H1 (cell line): ENCODE data around the gene PRTN3. TPM values are rescaled to one million over a fixed set of nuclear protein-coding genes. Genes with fewer than 3 reads are reported as not detected.

Source experiments
- CTCF ChIA-PET: fragments of 300-600 bp; sonication (Branson Sonifier 250); formaldehyde crosslinking; loops from one replicate; lab custom pipeline; 2021; ENCODE audit not compliant: partially characterized antibody; lab: Charles Lee
- POLR2A ChIA-PET: fragments of 300-600 bp; sonication (Branson Sonifier 250); formaldehyde crosslinking; loops from one replicate; lab custom pipeline; 2021; ENCODE audit warnings: inconsistent platforms; ENCODE audit not compliant: partially characterized antibody; lab: Charles Lee
- DNase-seq, 2 experiments: peaks; one replicate each; pipeline versions ENCODE4 v3.0.0 to v3.0.0-alpha.2; 2010 to 2022; ENCODE audit warnings: low spot score in 2 of 2, low read depth in 1 of 2, mixed read lengths in 1 of 2
- FAIRE-seq: peaks from 2 replicates; lab custom pipeline; 2011; peaks lifted over from hg19 to GRCh38; lab: Jason Lieb, UNC
- H2AFZ ChIP-seq: 2 replicates; pipeline ENCODE4 v1.8.1; 2012; ENCODE audit warnings: low read length, inconsistent platforms
- H2AK5ac ChIP-seq: 2 replicates; pipeline ENCODE4 v1.6.1; 2013; ENCODE audit warnings: low read depth, low read length
- H2BK120ac ChIP-seq: replicated peaks from 2 replicates; pipeline ENCODE3; 2013; ENCODE audit warnings: low read depth, low read length, inconsistent platforms
- H2BK12ac ChIP-seq: 2 replicates; pipeline ENCODE4 v1.6.1; 2013; ENCODE audit warnings: low read depth, low read length
- H2BK15ac ChIP-seq: 2 replicates; pipeline ENCODE4 v1.6.1; 2013; ENCODE audit warnings: low read length
- H2BK20ac ChIP-seq: 2 replicates; pipeline ENCODE4 v1.6.1; 2013; ENCODE audit warnings: low read length
- H2BK5ac ChIP-seq: 2 replicates; pipeline ENCODE4 v1.6.1; 2013; ENCODE audit warnings: low read depth, low read length
- H3K14ac ChIP-seq: 2 replicates; pipeline ENCODE4 v1.6.1; 2013; ENCODE audit warnings: inconsistent platforms; ENCODE audit not compliant: insufficient read length
- H3K18ac ChIP-seq: 2 replicates; pipeline ENCODE4 v1.6.1; 2013; ENCODE audit warnings: low read length; ENCODE audit errors: extremely low read depth
- H3K23ac ChIP-seq: 2 replicates; pipeline ENCODE4 v1.6.1; 2013; ENCODE audit warnings: inconsistent platforms; ENCODE audit not compliant: insufficient read length
- H3K23me2 ChIP-seq: 2 replicates; pipeline ENCODE4 v1.6.1; 2013; ENCODE audit warnings: low read depth, low read length
- H3K27ac ChIP-seq: 2 replicates; pipeline ENCODE4 v1.6.1; 2011; ENCODE audit warnings: low read depth, low read length, inconsistent platforms
- H3K27me3 ChIP-seq, 4 experiments: replicated peaks in 1 of 4; 1 replicate in 1 of 4; 2 replicates in 3 of 4; pipeline versions ENCODE4 v1.6.1 to v1.8.1; 2011 to 2013; ENCODE audit warnings: low read length in 3 of 4, mild to moderate bottlenecking in 3 of 4, inconsistent platforms in 2 of 4, mixed read lengths in 2 of 4, moderate library complexity in 1 of 4; ENCODE audit not compliant: control insufficient read depth in 3 of 4, insufficient read depth in 3 of 4; ENCODE audit errors: extremely low read depth in 1 of 4
- H3K36me3 ChIP-seq, 4 experiments: 2 replicates each; pipeline versions ENCODE4 v1.6.1 to v1.8.1; 2011 to 2013; ENCODE audit warnings: mild to moderate bottlenecking in 4 of 4, low read length in 3 of 4, moderate library complexity in 2 of 4, control low read depth in 1 of 4, inconsistent platforms in 1 of 4; ENCODE audit not compliant: insufficient read depth in 4 of 4, control insufficient read depth in 2 of 4
- H3K4ac ChIP-seq: replicated peaks from 2 replicates; pipeline ENCODE3; 2013; ENCODE audit warnings: low read length, low read depth, mixed read lengths, inconsistent platforms; ENCODE audit not compliant: insufficient read length
- H3K4me1 ChIP-seq, 4 experiments: replicated peaks in 1 of 4; 1 replicate in 1 of 4; 2 replicates in 3 of 4; pipeline versions ENCODE4 v1.6.1 to v1.8.1; 2011 to 2013; ENCODE audit warnings: low read length in 3 of 4, inconsistent platforms in 2 of 4, mixed read lengths in 1 of 4; ENCODE audit not compliant: insufficient read depth in 4 of 4, control insufficient read depth in 3 of 4
- H3K4me2 ChIP-seq, 2 experiments: 2 replicates each; pipeline versions ENCODE4 v1.6.1 to v1.8.1; 2011 to 2013; ENCODE audit warnings: low read depth in 2 of 2, low read length in 2 of 2, control low read depth in 1 of 2, inconsistent platforms in 1 of 2, mild to moderate bottlenecking in 1 of 2; ENCODE audit not compliant: insufficient read depth in 1 of 2
- H3K4me3 ChIP-seq, 4 experiments: fragments of 200-600, 300-600 bp in 1 of 4; sonication (generic), shearing (Covaris generic), sonication (Bioruptor Twin) in 1 of 4; 2 replicates each; pipeline versions ENCODE4 v1.5.1 to v1.8.1; 2011 to 2016; ENCODE audit warnings: low read length in 4 of 4, low read depth in 3 of 4, control low read depth in 2 of 4, inconsistent platforms in 2 of 4, mild to moderate bottlenecking in 2 of 4, mixed read lengths in 1 of 4, moderate library complexity in 1 of 4; ENCODE audit not compliant: insufficient read depth in 2 of 4; ENCODE audit errors: extremely low read depth in 1 of 4
- H3K56ac ChIP-seq: replicated peaks from 2 replicates; pipeline ENCODE3; 2013; ENCODE audit warnings: low read depth, mild to moderate bottlenecking, mixed read lengths, low read length, inconsistent platforms; ENCODE audit not compliant: insufficient read length
- H3K79me1 ChIP-seq: 2 replicates; pipeline ENCODE4 v1.6.1; 2013; ENCODE audit warnings: low read depth, low read length, control low read depth
- H3K79me2 ChIP-seq, 2 experiments: 2 replicates each; pipeline versions ENCODE4 v1.6.1 to v1.8.1; 2012 to 2013; ENCODE audit warnings: low read length in 2 of 2, mild to moderate bottlenecking in 2 of 2, inconsistent platforms in 1 of 2; ENCODE audit not compliant: insufficient read depth in 2 of 2, control insufficient read depth in 1 of 2
- H3K9ac ChIP-seq, 4 experiments: replicated peaks in 1 of 4; 1 replicate in 1 of 4; 2 replicates in 3 of 4; pipeline versions ENCODE4 v1.6.1 to v1.8.1; 2011 to 2013; ENCODE audit warnings: low read depth in 3 of 4, low read length in 3 of 4, control low read depth in 2 of 4, mild to moderate bottlenecking in 2 of 4, moderate library complexity in 2 of 4, inconsistent platforms in 1 of 4; ENCODE audit errors: extremely low read depth in 1 of 4
- H3K9me3 ChIP-seq, 2 experiments: 2 replicates each; pipeline versions ENCODE4 v1.6.1 to v1.8.1; 2012 to 2013; ENCODE audit warnings: mild to moderate bottlenecking in 2 of 2, moderate library complexity in 2 of 2, control low read depth in 1 of 2, inconsistent platforms in 1 of 2, low read depth in 1 of 2, low read length in 1 of 2, mixed read lengths in 1 of 2; ENCODE audit not compliant: insufficient read depth in 2 of 2
- H4K20me1 ChIP-seq, 2 experiments: replicated peaks in 1 of 2; 2 replicates each; pipeline versions ENCODE3 to v1.8.1; 2011 to 2013; ENCODE audit warnings: inconsistent platforms in 2 of 2, low read length in 2 of 2, mild to moderate bottlenecking in 1 of 2; ENCODE audit not compliant: insufficient read depth in 2 of 2, control insufficient read depth in 1 of 2
- H4K5ac ChIP-seq: 2 replicates; pipeline ENCODE4 v1.6.1; 2013; ENCODE audit warnings: low read length, low read depth, mixed read lengths, inconsistent platforms; ENCODE audit not compliant: insufficient read length
- H4K8ac ChIP-seq: 2 replicates; pipeline ENCODE4 v1.8.0; 2013; ENCODE audit warnings: mild to moderate bottlenecking, moderate library complexity, low read length, inconsistent platforms; ENCODE audit not compliant: insufficient read depth; ENCODE audit errors: extremely low read depth
- H4K91ac ChIP-seq: replicated peaks from 2 replicates; pipeline ENCODE3; 2013; ENCODE audit warnings: low read length, mixed read lengths, inconsistent platforms; ENCODE audit not compliant: insufficient read length
- ATF2 ChIP-seq: IDR thresholded peaks from 2 replicates; pipeline ENCODE4 v1.6.1; 2012; ENCODE audit warnings: low read length, inconsistent platforms
- BRCA1 ChIP-seq: IDR thresholded peaks from 2 replicates; pipeline ENCODE4 v1.6.1; 2012; ENCODE audit warnings: low read depth, low read length, improper control_type of control experiment
- CTCF ChIP-seq, 3 experiments: IDR thresholded peaks; 1 replicate in 2 of 3; 2 replicates in 1 of 3; pipeline versions ENCODE4 v1.5.1 to v1.6.1; 2011; ENCODE audit warnings: low read length in 3 of 3, mild to moderate bottlenecking in 3 of 3, inconsistent platforms in 2 of 3, low read depth in 1 of 3, moderate library complexity in 1 of 3; ENCODE audit not compliant: insufficient read depth in 1 of 3; ENCODE audit errors: control extremely low read depth in 1 of 3
- JUND ChIP-seq: IDR thresholded peaks from 2 replicates; pipeline ENCODE4 v1.6.1; 2011; ENCODE audit warnings: mild to moderate bottlenecking, improper control_type of control experiment, low read length
- KDM1A ChIP-seq: fragments of 200-600, 300-600 bp; sonication (generic); IDR thresholded peaks from 2 replicates; pipeline ENCODE4 v1.7.1; 2016; ENCODE audit warnings: mild to moderate bottlenecking, low read length, borderline replicate concordance
- KDM4A ChIP-seq: IDR thresholded peaks from one replicate; pipeline ENCODE4 v1.7.1; 2012; ENCODE audit warnings: low read depth, mild to moderate bottlenecking, moderate library complexity, low read length, inconsistent platforms; ENCODE audit not compliant: severe bottlenecking
- MAFK ChIP-seq: IDR thresholded peaks from 2 replicates; pipeline ENCODE4 v1.6.1; 2012; ENCODE audit warnings: low read depth, mild to moderate bottlenecking, improper control_type of control experiment, low read length
- WGBS, 2 experiments: shearing (Covaris generic) in 1 of 2; methylation state at CpG; one replicate each; pipeline versions ENCODE4 v1.1.6 to v1.1.7; 2013 to 2015; ENCODE audit warnings: low lambda C conversion rate in 2 of 2, mixed read lengths in 2 of 2, inconsistent platforms in 1 of 2, low coverage in 1 of 2, missing lambda C conversion rate in 1 of 2; ENCODE audit not compliant: insufficient replicate concordance in 2 of 2, insufficient coverage in 1 of 2, insufficient read length in 1 of 2; ENCODE audit errors: extremely low coverage in 1 of 2, missing lambda C conversion rate in 1 of 2; 5-methylcytosine and 5-hydroxymethylcytosine counted together
- polyA plus RNA-seq, 7 experiments: library from polyadenylated mRNA; depleted of rRNA in 3 of 7; stranded (reverse) in 5 of 7; unstranded in 2 of 7; fragments of >200 nt in 5 of 7; fragments of 200-250 nt in 2 of 7; gene quantifications; 1 replicate in 5 of 7; 2 replicates in 1 of 7; 4 replicates in 1 of 7; pipeline versions ENCODE4 v1.2.1 to v1.2.3, GENCODE V29; 2011 to 2013; ENCODE audit warnings: missing spikeins in 2 of 7, mixed read lengths in 2 of 7
- total RNA-seq: library from RNA; stranded (reverse); fragmentation: NEBNext Ultra II Directional; extraction: Animal tissue kit (Norgen Biotek cat#: 25700); gene quantifications from 2 replicates; pipeline ENCODE4 v1.2.1, GENCODE V29; 2021

The PRTN3 gene
- total and polyA plus RNA-seq, 2 of the 8 experiments (the other 6 are each of a cell fraction or from before 2014, with no cell fraction given): 0.39 to 2.1 TPM

GRCh38 chr19:810077-810855 lies 30.5 kb upstream of the PRTN3 start:
- H2BK5ac ChIP-seq: no peak overlapping the region
- ChIA-PET CTCF (interaction anchor here (0.7 to 1.1 kb wide), 3 partner anchors 9 to 155 kb away, joined by 3 to 5 read pairs (median 3); no protein-coding TSS in a partner anchor), POLR2A (interaction anchor here (0.9 to 16.9 kb wide), 8 partner anchors 8 to 216 kb away, joined by 3 to 277 read pairs (median 7); partner anchors contain the start of genes AZU1, CNN2, PLPPR3 and PTBP1)
- H3K56ac ChIP-seq: no peak overlapping the region
- H2BK12ac ChIP-seq: no peak overlapping the region
- no peak overlapping the region for H2BK20ac ChIP-seq
- H3K36me3 ChIP-seq: peaks cover 44 to 96% (median 64%) of the 10 kb centered on the region in 4 experiments
- H2AFZ ChIP-seq: no peak overlapping the region
- H3K79me1 ChIP-seq: peaks cover 4% of the 10 kb centered on the region
- no peaks in the 10 kb centered on the region for H3K27me3 ChIP-seq
- no peaks in the 10 kb centered on the region for H3K9me3 ChIP-seq
- H3K4me1 ChIP-seq: no peaks in the 10 kb centered on the region; a peak in 1 of 7 replicates
- H4K5ac ChIP-seq: no peak overlapping the region
- peaks cover 0 to 22% of the 10 kb centered on the region in 2 experiments; a peak in 3 of 4 replicates for H3K79me2 ChIP-seq
- no peak overlapping the region for H3K23ac ChIP-seq
- no peak overlapping the region for H3K4ac ChIP-seq
- no peak overlapping the region for H2BK15ac ChIP-seq
- FAIRE-seq: no peak
- peak overlapping the region; percentile 84; the same call in 1 of the 2 replicates for H4K8ac ChIP-seq
- H2BK120ac ChIP-seq: no peak overlapping the region
- H4K91ac ChIP-seq: no peak overlapping the region
- H3K9ac ChIP-seq: no peak overlapping the region
- H3K14ac ChIP-seq: no peak overlapping the region
- no peak overlapping the region for H3K27ac ChIP-seq
- 91% methylated on average over 30 of the region's 30 CpGs; no CpG with 5 or more reads in 1 of the 2 experiments for WGBS, 2 experiments
- H2AK5ac ChIP-seq: no peak overlapping the region
- H3K4me3 ChIP-seq: no peak overlapping the region
- H3K4me2 ChIP-seq: no peak overlapping the region
- DNase-seq: peak in 1 of 2 experiments; percentile 53
- H3K23me2 ChIP-seq: no peaks in the 10 kb centered on the region; the same call in 1 of the 2 replicates
- H4K20me1 ChIP-seq: peaks cover 22 to 38% of the 10 kb centered on the region in 2 experiments
- H3K18ac ChIP-seq: no peak overlapping the region
- TF ChIP-seq KDM4A: no peak
- TF ChIP-seq KDM1A: no peak
- no peak for TF ChIP-seq ATF2
- TF ChIP-seq MAFK: no peak
- no peak for TF ChIP-seq BRCA1
- no peak for TF ChIP-seq JUND
- TF ChIP-seq CTCF (IDR thresholded peaks at IDR 0.05; ENCODE audit: control extremely low read depth in 1 of 3, insufficient read depth in 1 of 3, low read depth in 1 of 3, low read length in 3 of 3): no peak
